ENCODE results near the gene NCOA3. TPM values are rescaled to one million over a fixed set of nuclear protein-coding genes. Genes with fewer than 3 reads are reported as not detected.

NCOA3 gene
- total RNA-seq, 1 donor, result 44.5 TPM

GRCh38 chr20:47487175-47487917, 14.3 kb upstream of the NCOA3 start:
- no peak overlapping the region for H2AFZ ChIP-seq (ENCODE audit: low read length)
- H3K4me2 ChIP-seq (ENCODE audit: insufficient read depth, low read length), result no peak overlapping the region
- H4K20me1 ChIP-seq (ENCODE audit: insufficient read depth, low read length), result no peaks in the 10 kb centered on the region

DNA sequence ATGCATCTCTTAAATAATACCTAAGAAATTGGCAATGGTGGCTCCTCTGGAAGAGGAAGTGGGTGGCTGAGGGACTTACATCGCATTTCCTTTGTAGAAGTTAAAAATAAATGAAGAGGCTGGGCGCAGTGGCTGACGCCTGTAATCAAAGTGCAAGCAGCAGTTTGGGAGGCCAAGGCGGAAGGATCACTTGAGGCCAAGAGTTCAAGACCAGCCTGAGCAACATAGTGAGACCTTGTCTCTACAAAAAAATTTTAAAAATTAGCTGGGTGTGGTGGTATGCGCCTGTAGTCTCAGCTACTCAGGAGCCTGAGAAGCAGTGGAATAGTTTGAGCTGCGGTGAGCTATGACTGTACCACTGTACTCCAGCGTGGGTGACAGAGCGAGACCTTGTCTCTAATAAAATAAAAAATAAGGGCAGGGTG, 12.2 kb upstream of the NCOA3 start:
- Histone ChIP-seq H3K27ac (ENCODE audit: low read depth, low read length) (no peak overlapping the region), H3K4me1 (ENCODE audit: insufficient read depth, low read length) (peaks cover 15% of the 10 kb centered on the region), H3K27me3 (ENCODE audit: insufficient read depth, low read length) (no peaks in the 10 kb centered on the region), H4K20me1 (ENCODE audit: insufficient read depth, low read length) (no peaks in the 10 kb centered on the region), H2AFZ (ENCODE audit: low read length) (no peak overlapping the region), H3K9me3 (ENCODE audit: low read depth, low read length) (no peaks in the 10 kb centered on the region), H3K4me3 (ENCODE audit: insufficient read depth, low read length) (no peak overlapping the region), H3K79me2 (ENCODE audit: insufficient read depth, low read length) (no peaks in the 10 kb centered on the region), H3K4me2 (ENCODE audit: insufficient read depth, low read length) (no peak overlapping the region), H3K36me3 (ENCODE audit: insufficient read depth, low read length) (no peaks in the 10 kb centered on the region)
- no peak for DNase-seq (ENCODE audit: insufficient read length, low spot score, missing footprints)
- no peak for TF ChIP-seq CTCF (IDR thresholded peaks at IDR 0.05; ENCODE audit: extremely low read depth, low read depth, low read length)

More at GRCh38 chr20:47487175-47487917, 14.3 kb upstream of the NCOA3 start:
- Histone ChIP-seq H3K79me2 (ENCODE audit: insufficient read depth, low read length) (no peaks in the 10 kb centered on the region), H3K4me1 (ENCODE audit: insufficient read depth, low read length) (no peaks in the 10 kb centered on the region), H3K36me3 (ENCODE audit: insufficient read depth, low read length) (no peaks in the 10 kb centered on the region), H3K27ac (ENCODE audit: low read depth, low read length) (no peak overlapping the region), H3K9me3 (ENCODE audit: low read depth, low read length) (no peaks in the 10 kb centered on the region), H3K4me3 (ENCODE audit: insufficient read depth, low read length) (no peak overlapping the region), H3K27me3 (ENCODE audit: insufficient read depth, low read length) (no peaks in the 10 kb centered on the region)
- no peak for DNase-seq (ENCODE audit: insufficient read length, low spot score, missing footprints)
- no peak for TF ChIP-seq CTCF (IDR thresholded peaks at IDR 0.05; ENCODE audit: extremely low read depth, low read depth, low read length)

GRCh38 chr20:47490795-47491194, 10.9 kb upstream of the NCOA3 start:
- H3K9me3 ChIP-seq (ENCODE audit: low read depth, low read length), result no peaks in the 10 kb centered on the region
- H3K4me3 ChIP-seq (ENCODE audit: insufficient read depth, low read length), result no peak overlapping the region
- no peaks in the 10 kb centered on the region for H3K27me3 ChIP-seq (ENCODE audit: insufficient read depth, low read length)
- TF ChIP-seq CTCF (IDR thresholded peaks at IDR 0.05; ENCODE audit: extremely low read depth, low read depth, low read length), result no peak
- H3K4me2 ChIP-seq (ENCODE audit: insufficient read depth, low read length), result no peak overlapping the region
- H3K79me2 ChIP-seq (ENCODE audit: insufficient read depth, low read length), result no peaks in the 10 kb centered on the region
- H2AFZ ChIP-seq (ENCODE audit: low read length), result no peak overlapping the region
- H4K20me1 ChIP-seq (ENCODE audit: insufficient read depth, low read length), result no peaks in the 10 kb centered on the region
- H3K27ac ChIP-seq (ENCODE audit: low read depth, low read length), result no peak overlapping the region
- H3K36me3 ChIP-seq (ENCODE audit: insufficient read depth, low read length), result no peaks in the 10 kb centered on the region
- DNase-seq (ENCODE audit: insufficient read length, low spot score, missing footprints), result no peak
- H3K4me1 ChIP-seq (ENCODE audit: insufficient read depth, low read length), result peaks cover 15% of the 10 kb centered on the region

GRCh38 chr20:47492284-47492683, 9.4 kb upstream of the NCOA3 start:
- Histone ChIP-seq H3K36me3 (ENCODE audit: insufficient read depth, low read length) (no peaks in the 10 kb centered on the region), H3K4me2 (ENCODE audit: insufficient read depth, low read length) (no peak overlapping the region), H3K79me2 (ENCODE audit: insufficient read depth, low read length) (no peaks in the 10 kb centered on the region), H3K4me3 (ENCODE audit: insufficient read depth, low read length) (no peak overlapping the region), H3K4me1 (ENCODE audit: insufficient read depth, low read length) (peaks cover 15% of the 10 kb centered on the region), H3K27me3 (ENCODE audit: insufficient read depth, low read length) (no peaks in the 10 kb centered on the region), H4K20me1 (ENCODE audit: insufficient read depth, low read length) (no peaks in the 10 kb centered on the region), H3K9me3 (ENCODE audit: low read depth, low read length) (no peaks in the 10 kb centered on the region), H2AFZ (ENCODE audit: low read length) (no peak overlapping the region), H3K27ac (ENCODE audit: low read depth, low read length) (no peak overlapping the region)
- DNase-seq (ENCODE audit: insufficient read length, low spot score, missing footprints), result no peak
- TF ChIP-seq CTCF (IDR thresholded peaks at IDR 0.05; ENCODE audit: extremely low read depth, low read depth, low read length), result no peak

Measured in osteoblast (primary cell).